Nephron (organoid): ENCODE measurements around the gene SUPT3H.

Experiments
- H3K27ac Mint-ChIP-seq, 3 experiments: 2 replicates each; pipeline ENCODE4 v1.8.0; 2020; ENCODE audit warnings: mixed read lengths in 3 of 3, mild to moderate bottlenecking in 2 of 3, moderate library complexity in 1 of 3
- H3K27me3 Mint-ChIP-seq: 2 replicates; pipeline ENCODE4 v1.8.0; 2021; ENCODE audit warnings: low read depth, mild to moderate bottlenecking, moderate library complexity, mixed read lengths
- H3K36me3 Mint-ChIP-seq: 2 replicates; pipeline ENCODE4 v1.8.0; 2020; ENCODE audit warnings: low read depth, mixed read lengths
- H3K4me1 Mint-ChIP-seq: 2 replicates; pipeline ENCODE4 v1.8.0; 2020; ENCODE audit warnings: mixed read lengths
- H3K4me3 Mint-ChIP-seq, 3 experiments: 2 replicates each; pipeline ENCODE4 v1.8.0; 2020; ENCODE audit warnings: mild to moderate bottlenecking in 3 of 3, mixed read lengths in 3 of 3, moderate library complexity in 2 of 3
- H3K9me3 Mint-ChIP-seq: 2 replicates; pipeline ENCODE4 v1.8.0; 2020; ENCODE audit warnings: mixed read lengths
- CTCF ChIP-seq, 3 experiments: fragments of 200-600 bp; sonication (generic); IDR thresholded peaks; one replicate each; pipeline ENCODE4 v1.5.0; 2021; ENCODE audit warnings: antibody characterized with exemption in 3 of 3; ENCODE audit not compliant: unreplicated experiment in 3 of 3

SUPT3H gene

GRCh38 chr6:45032426-45032825, 345.3 kb downstream of the SUPT3H start:
- Mint-ChIP-seq H3K27ac (no peak overlapping the region), H3K4me3 (no peak overlapping the region), H3K36me3 (peaks cover 9% of the 10 kb centered on the region), H3K27me3 (no peaks in the 10 kb centered on the region), H3K4me1 (no peaks in the 10 kb centered on the region), H3K9me3 (peaks cover 11% of the 10 kb centered on the region)
- no peak for TF ChIP-seq CTCF (IDR thresholded peaks at IDR 0.05; ENCODE audit: unreplicated experiment in 3 of 3)

GRCh38 chr6:45031601-45032000, 346.1 kb downstream of the SUPT3H start:
- no peaks in the 10 kb centered on the region for H3K27me3 Mint-ChIP-seq
- no peak overlapping the region for H3K27ac Mint-ChIP-seq
- no peak for TF ChIP-seq CTCF (IDR thresholded peaks at IDR 0.05; ENCODE audit: unreplicated experiment in 3 of 3)
- H3K36me3 Mint-ChIP-seq, result peaks cover 14% of the 10 kb centered on the region
- H3K4me1 Mint-ChIP-seq, result no peaks in the 10 kb centered on the region
- no peak overlapping the region for H3K4me3 Mint-ChIP-seq
- H3K9me3 Mint-ChIP-seq, result peaks cover 15% of the 10 kb centered on the region

DNA sequence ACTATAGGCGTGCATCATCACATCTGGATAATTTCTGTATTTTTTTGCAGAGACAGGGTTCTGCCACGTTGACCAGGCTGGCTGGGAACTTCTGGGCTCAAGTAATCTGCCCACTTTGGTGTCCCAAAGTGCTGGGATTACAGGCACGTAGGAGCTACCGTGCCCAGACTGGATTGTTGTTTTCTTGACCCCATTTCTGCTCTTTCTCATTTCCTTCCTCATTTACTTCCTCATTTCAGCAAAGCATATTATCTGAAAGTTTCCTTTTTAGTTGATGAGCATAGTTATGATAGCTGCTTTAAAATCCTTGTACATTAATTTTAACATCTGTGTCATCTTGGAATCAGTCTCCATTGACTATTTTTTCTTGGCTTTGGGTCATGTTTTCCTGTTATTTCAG, 350.6 kb downstream of the SUPT3H start:
- Mint-ChIP-seq H3K27ac (no peak overlapping the region), H3K4me1 (no peaks in the 10 kb centered on the region), H3K4me3 (no peak overlapping the region), H3K27me3 (no peaks in the 10 kb centered on the region), H3K9me3 (peaks cover 18% of the 10 kb centered on the region), H3K36me3 (peaks cover 19% of the 10 kb centered on the region)
- TF ChIP-seq CTCF (IDR thresholded peaks at IDR 0.05; ENCODE audit: unreplicated experiment in 3 of 3), result no peak

- TF ChIP-seq CTCF (IDR thresholded peaks at IDR 0.05; ENCODE audit: unreplicated experiment in 3 of 3), result no peak
- peaks cover 18% of the 10 kb centered on the region for H3K9me3 Mint-ChIP-seq
- peaks cover 19% of the 10 kb centered on the region for H3K36me3 Mint-ChIP-seq
- H3K27me3 Mint-ChIP-seq, result no peaks in the 10 kb centered on the region
- peaks cover 3% of the 10 kb centered on the region for H3K4me1 Mint-ChIP-seq
- H3K27ac Mint-ChIP-seq, result no peak overlapping the region
- no peak overlapping the region for H3K4me3 Mint-ChIP-seq
Measured at GRCh38 chr6:45026003-45026516, 351.7 kb downstream of the SUPT3H start.

GRCh38 chr6:45024610-45025009, 353.1 kb downstream of the SUPT3H start:
- H3K9me3 Mint-ChIP-seq, result peaks cover 18% of the 10 kb centered on the region
- no peaks in the 10 kb centered on the region for H3K27me3 Mint-ChIP-seq
- no peak overlapping the region for H3K4me3 Mint-ChIP-seq
- peaks cover 6% of the 10 kb centered on the region for H3K4me1 Mint-ChIP-seq
- peaks cover 19% of the 10 kb centered on the region for H3K36me3 Mint-ChIP-seq
- no peak for TF ChIP-seq CTCF (IDR thresholded peaks at IDR 0.05; ENCODE audit: unreplicated experiment in 3 of 3)
- H3K27ac Mint-ChIP-seq, result no peak overlapping the region

DNA sequence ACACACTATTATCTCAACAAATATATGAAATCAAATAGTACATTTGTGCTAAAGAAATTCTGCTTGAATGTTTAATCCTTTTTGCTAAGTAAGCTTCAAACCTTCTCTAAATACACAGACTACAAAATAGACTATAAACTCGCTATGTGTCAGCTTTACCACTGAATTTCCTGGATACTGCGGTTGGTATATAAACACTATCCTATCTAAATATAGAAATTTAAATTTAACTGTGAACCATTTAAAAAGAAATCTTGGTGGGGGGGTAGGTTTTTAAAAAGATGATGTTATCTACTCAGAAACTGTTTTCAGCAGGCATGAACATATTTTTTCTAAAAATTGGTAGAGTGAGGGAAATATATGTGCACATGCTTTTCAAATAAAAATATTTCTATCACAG, 356.1 kb downstream of the SUPT3H start:
- Mint-ChIP-seq H3K27ac (no peak overlapping the region), H3K27me3 (no peaks in the 10 kb centered on the region), H3K4me3 (no peak overlapping the region), H3K4me1 (peaks cover 6% of the 10 kb centered on the region), H3K36me3 (peaks cover 11% of the 10 kb centered on the region), H3K9me3 (peaks cover 8% of the 10 kb centered on the region)
- no peak for TF ChIP-seq CTCF (IDR thresholded peaks at IDR 0.05; ENCODE audit: unreplicated experiment in 3 of 3)
